ENCODE measurements around the gene ZDHHC7.

Gene ZDHHC7

GRCh38 chr16:84933774-84934631 is 77.3 kb downstream of the ZDHHC7 start:
- no peaks in the 10 kb centered on the region for H3K27me3 ChIP-seq (ENCODE audit: control insufficient read depth, low read length)
- TF ChIP-seq EZH2phosphoT487 (IDR thresholded peaks at IDR 0.05; ENCODE audit: borderline replicate concordance, low read length) = no peak
- TF ChIP-seq CTCF (IDR thresholded peaks at IDR 0.05; ENCODE audit: low read depth, low read length, poor library complexity, severe bottlenecking) = no peak
- H3F3A ChIP-seq (ENCODE audit: control insufficient read depth, insufficient read depth) = no peaks in the 10 kb centered on the region
- H3K79me2 ChIP-seq (ENCODE audit: control insufficient read depth, low read length) = no peaks in the 10 kb centered on the region
- no peak overlapping the region for H3K27ac ChIP-seq (ENCODE audit: low read depth, low read length)
- no peaks in the 10 kb centered on the region for H3K4me1 ChIP-seq (ENCODE audit: control insufficient read depth, low read length)
- no peak overlapping the region for H3K4me3 ChIP-seq (ENCODE audit: low read length)
- H3K36me3 ChIP-seq (ENCODE audit: control insufficient read depth, low read length) = no peaks in the 10 kb centered on the region
- no peaks in the 10 kb centered on the region for H3K9me3 ChIP-seq (ENCODE audit: control insufficient read depth, insufficient read depth, low read length)
- no peak overlapping the region for H3K4me2 ChIP-seq (ENCODE audit: low read length)
- no peaks in the 10 kb centered on the region for H4K20me1 ChIP-seq (ENCODE audit: control insufficient read depth, insufficient read depth, low read depth, low read length)
- no peaks in the 10 kb centered on the region for H3K9me2 ChIP-seq (replicated peaks; ENCODE audit: control insufficient read depth, low read length)

- no peaks in the 10 kb centered on the region for H3K79me2 ChIP-seq (ENCODE audit: control insufficient read depth, low read length)
- H3K27ac ChIP-seq (ENCODE audit: low read depth, low read length) = no peak overlapping the region
- no peaks in the 10 kb centered on the region for H3K27me3 ChIP-seq (ENCODE audit: control insufficient read depth, low read length)
- H4K20me1 ChIP-seq (ENCODE audit: control insufficient read depth, insufficient read depth, low read depth, low read length) = no peaks in the 10 kb centered on the region
- H3F3A ChIP-seq (ENCODE audit: control insufficient read depth, insufficient read depth) = no peaks in the 10 kb centered on the region
- H3K4me1 ChIP-seq (ENCODE audit: control insufficient read depth, low read length) = no peaks in the 10 kb centered on the region
- no peaks in the 10 kb centered on the region for H3K9me2 ChIP-seq (replicated peaks; ENCODE audit: control insufficient read depth, low read length)
- H3K4me3 ChIP-seq (ENCODE audit: low read length) = no peak overlapping the region
- no peaks in the 10 kb centered on the region for H3K9me3 ChIP-seq (ENCODE audit: control insufficient read depth, insufficient read depth, low read length)
- H3K36me3 ChIP-seq (ENCODE audit: control insufficient read depth, low read length) = no peaks in the 10 kb centered on the region
- TF ChIP-seq CTCF (IDR thresholded peaks at IDR 0.05; ENCODE audit: low read depth, low read length, poor library complexity, severe bottlenecking) (no peak), EZH2phosphoT487 (IDR thresholded peaks at IDR 0.05; ENCODE audit: borderline replicate concordance, low read length) (no peak)
- no peak overlapping the region for H3K4me2 ChIP-seq (ENCODE audit: low read length)
Measured at GRCh38 chr16:84932681-84933080, 78.7 kb downstream of the ZDHHC7 start.

GRCh38 chr16:84931506-84931905 is 79.8 kb downstream of the ZDHHC7 start:
- Histone ChIP-seq H3K4me3 (ENCODE audit: low read length) (no peak overlapping the region), H3K4me2 (ENCODE audit: low read length) (no peak overlapping the region), H3K27me3 (ENCODE audit: control insufficient read depth, low read length) (no peaks in the 10 kb centered on the region), H3K79me2 (ENCODE audit: control insufficient read depth, low read length) (no peaks in the 10 kb centered on the region), H3K9me3 (ENCODE audit: control insufficient read depth, insufficient read depth, low read length) (no peaks in the 10 kb centered on the region), H3K9me2 (replicated peaks; ENCODE audit: control insufficient read depth, low read length) (no peaks in the 10 kb centered on the region), H3K4me1 (ENCODE audit: control insufficient read depth, low read length) (no peaks in the 10 kb centered on the region), H4K20me1 (ENCODE audit: control insufficient read depth, insufficient read depth, low read depth, low read length) (no peaks in the 10 kb centered on the region), H3K27ac (ENCODE audit: low read depth, low read length) (no peak overlapping the region), H3F3A (ENCODE audit: control insufficient read depth, insufficient read depth) (no peaks in the 10 kb centered on the region), H3K36me3 (ENCODE audit: control insufficient read depth, low read length) (no peaks in the 10 kb centered on the region)
- TF ChIP-seq EZH2phosphoT487 (IDR thresholded peaks at IDR 0.05; ENCODE audit: borderline replicate concordance, low read length) (no peak), CTCF (IDR thresholded peaks at IDR 0.05; ENCODE audit: low read depth, low read length, poor library complexity, severe bottlenecking) (no peak)

Measured in DOHH2 (cell line).